PC-9 (cell line): ENCODE results near the gene ARHGEF26. TPM values are rescaled to one million over a fixed set of nuclear protein-coding genes. Genes with fewer than 3 reads are reported as not detected.

Source experiments
- BruUV-seq: library from RNA; stranded (reverse); fragments of 400-500 nt; replicated peaks from 2 replicates; lab custom pipeline; 2021; lab: Mats Ljungman, UMichigan
- CTCF ChIA-PET: fragments of 300-600 bp; sonication (Branson Sonifier 250); formaldehyde crosslinking; loops from one replicate; lab custom pipeline; 2022; ENCODE audit warnings: antibody characterized with exemption; lab: Charles Lee
- POLR2A ChIA-PET: fragments of 300-600 bp; sonication (Branson Sonifier 250); formaldehyde crosslinking; loops from one replicate; lab custom pipeline; 2022; ENCODE audit warnings: antibody characterized with exemption; ENCODE audit not compliant: unreplicated experiment; lab: Charles Lee
- DNase-seq, 2 experiments: peaks; one replicate each; pipeline versions ENCODE4 v3.0.0 to v3.0.0-alpha.2; 2015 to 2022; ENCODE audit warnings: mixed read lengths in 1 of 2
- H2AFZ ChIP-seq: fragments of 200-600 bp; sonication (generic); 2 replicates; pipeline ENCODE4 v1.8.1; 2017; ENCODE audit warnings: antibody characterized with exemption
- H3F3A ChIP-seq: fragments of 200-600 bp; sonication (generic); 2 replicates; pipeline ENCODE4 v1.8.1; 2017; ENCODE audit warnings: antibody characterized with exemption, mild to moderate bottlenecking, low read depth; ENCODE audit not compliant: insufficient read depth
- H3K27ac ChIP-seq: fragments of 200-600 bp; sonication (generic); 2 replicates; pipeline ENCODE4 v1.6.1; 2016; ENCODE audit warnings: mixed run types
- H3K27me3 ChIP-seq: fragments of 200-600 bp; sonication (generic); 2 replicates; pipeline ENCODE4 v1.6.1; 2016; ENCODE audit warnings: low read depth, mixed run types; ENCODE audit not compliant: insufficient read depth
- H3K36me3 ChIP-seq: fragments of 200-600 bp; sonication (generic); 2 replicates; pipeline ENCODE4 v1.6.1; 2016; ENCODE audit warnings: low read depth, mixed run types
- H3K4me1 ChIP-seq: fragments of 200-600 bp; sonication (generic); replicated peaks from 2 replicates; pipeline ENCODE4 v1.6.1; 2016; ENCODE audit warnings: mixed run types; ENCODE audit not compliant: insufficient read depth
- H3K4me2 ChIP-seq: fragments of 200-600 bp; sonication (generic); 2 replicates; pipeline ENCODE4 v1.6.1; 2017; ENCODE audit warnings: mixed run types
- H3K4me3 ChIP-seq: fragments of 200-600 bp; sonication (generic); 2 replicates; pipeline ENCODE4 v1.6.1; 2016; ENCODE audit warnings: mixed run types
- H3K79me2 ChIP-seq: fragments of 200-600 bp; sonication (generic); 2 replicates; pipeline ENCODE4 v1.6.1; 2017; ENCODE audit warnings: low read depth, mixed run types
- H3K9me2 ChIP-seq: fragments of 200-600 bp; sonication (generic); 2 replicates; pipeline ENCODE4 v1.8.1; 2017; ENCODE audit warnings: mild to moderate bottlenecking; ENCODE audit not compliant: insufficient read depth
- H3K9me3 ChIP-seq: fragments of 200-600 bp; sonication (generic); 2 replicates; pipeline ENCODE4 v1.8.1; 2016; ENCODE audit warnings: low read depth; ENCODE audit not compliant: insufficient read depth
- H4K20me1 ChIP-seq: fragments of 200-600 bp; sonication (generic); 2 replicates; pipeline ENCODE4 v1.8.1; 2017; ENCODE audit not compliant: insufficient read depth
- EZH2 ChIP-seq: fragments of 200-600 bp; sonication (generic); IDR thresholded peaks from 2 replicates; pipeline ENCODE4 v1.8.0; 2017; ENCODE audit warnings: antibody characterized with exemption, low read depth
- intact Hi-C: fragments of 100-400 bp; cut with micrococcal nuclease; formaldehyde crosslinking; loops from one replicate; pipeline ENCODE4 v1.10.0; 2022; ENCODE audit not compliant: unreplicated experiment
- total RNA-seq: library from RNA; stranded (reverse); gene quantifications from 2 replicates; pipeline ENCODE4 v1.2.3, GENCODE V29; 2021
- TF ChIP-seq, protein P1 (sequence below): fragments of 200-600 bp; sonication (generic); conservative IDR thresholded peaks from 2 replicates; pipeline ENCODE4 v1.6.1; 2017; ENCODE audit warnings: mixed run types, antibody characterized with exemption, mild to moderate bottlenecking, moderate library complexity

Gene ARHGEF26
- total RNA-seq, 1 experiment from 2014 or later, result 7.9 TPM

DNA sequence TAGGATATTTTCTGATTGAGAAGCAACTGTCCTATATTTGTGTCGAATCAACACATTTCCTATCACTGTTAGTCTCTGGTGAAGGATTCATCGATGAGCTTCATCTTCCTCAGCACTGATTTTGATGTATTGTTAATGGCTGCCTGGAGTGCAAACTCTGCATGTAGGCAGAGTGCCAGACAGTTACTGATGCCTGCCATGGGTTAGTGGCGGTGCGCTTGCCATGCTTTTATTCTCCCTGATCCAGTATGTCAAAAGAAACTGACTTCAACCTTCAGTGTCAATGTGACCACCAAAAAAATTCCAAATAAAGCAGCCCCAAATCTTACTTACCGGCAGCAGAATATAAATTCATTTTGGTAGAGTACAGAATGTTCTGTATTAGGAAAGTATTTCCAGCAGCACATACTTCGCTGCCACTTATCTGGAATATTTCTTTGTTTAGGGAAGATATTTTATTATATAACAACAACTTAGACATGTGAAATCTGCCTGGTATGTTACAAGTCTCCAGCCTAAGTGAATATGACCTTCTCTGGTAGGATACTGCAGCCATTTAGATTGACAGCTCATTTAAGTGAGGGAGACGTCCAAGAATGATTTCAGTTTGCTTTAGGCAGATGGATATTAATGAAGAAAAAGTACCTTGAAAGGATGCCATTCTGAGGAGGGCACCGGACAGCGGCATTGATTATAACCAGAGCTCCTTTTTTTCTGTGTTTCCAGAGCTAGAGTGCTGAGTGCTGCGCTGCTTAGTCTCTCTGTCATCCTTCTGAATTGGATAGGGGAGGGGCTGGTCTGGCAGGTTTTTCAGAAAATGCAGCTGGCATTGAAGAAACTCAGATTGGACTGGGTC lies 59.9 kb downstream of the ARHGEF26 start:
- Histone ChIP-seq H3K4me3 (no peak overlapping the region), H3K4me1 (peaks cover 7% of the 10 kb centered on the region; the same call in 1 of the 2 replicates), H3K4me2 (no peak overlapping the region), H4K20me1 (no peaks in the 10 kb centered on the region), H3K36me3 (no peaks in the 10 kb centered on the region), H3K9me3 (no peaks in the 10 kb centered on the region), H3K79me2 (no peaks in the 10 kb centered on the region), H3K9me2 (no peaks in the 10 kb centered on the region), H3F3A (no peaks in the 10 kb centered on the region), H3K27me3 (no peaks in the 10 kb centered on the region), H3K27ac (no peak overlapping the region), H2AFZ (no peak overlapping the region)
- CTCF ChIA-PET, result no interaction called here
- intact Hi-C loops, result loop anchor here (5.0 kb wide), 1 partner anchor 94 kb away; no protein-coding TSS in a partner anchor
- DNase-seq, result peak in 1 of 2 experiments; percentile 20
- TF ChIP-seq, protein P1, sequence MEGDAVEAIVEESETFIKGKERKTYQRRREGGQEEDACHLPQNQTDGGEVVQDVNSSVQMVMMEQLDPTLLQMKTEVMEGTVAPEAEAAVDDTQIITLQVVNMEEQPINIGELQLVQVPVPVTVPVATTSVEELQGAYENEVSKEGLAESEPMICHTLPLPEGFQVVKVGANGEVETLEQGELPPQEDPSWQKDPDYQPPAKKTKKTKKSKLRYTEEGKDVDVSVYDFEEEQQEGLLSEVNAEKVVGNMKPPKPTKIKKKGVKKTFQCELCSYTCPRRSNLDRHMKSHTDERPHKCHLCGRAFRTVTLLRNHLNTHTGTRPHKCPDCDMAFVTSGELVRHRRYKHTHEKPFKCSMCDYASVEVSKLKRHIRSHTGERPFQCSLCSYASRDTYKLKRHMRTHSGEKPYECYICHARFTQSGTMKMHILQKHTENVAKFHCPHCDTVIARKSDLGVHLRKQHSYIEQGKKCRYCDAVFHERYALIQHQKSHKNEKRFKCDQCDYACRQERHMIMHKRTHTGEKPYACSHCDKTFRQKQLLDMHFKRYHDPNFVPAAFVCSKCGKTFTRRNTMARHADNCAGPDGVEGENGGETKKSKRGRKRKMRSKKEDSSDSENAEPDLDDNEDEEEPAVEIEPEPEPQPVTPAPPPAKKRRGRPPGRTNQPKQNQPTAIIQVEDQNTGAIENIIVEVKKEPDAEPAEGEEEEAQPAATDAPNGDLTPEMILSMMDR, result no peak
- no peak for TF ChIP-seq EZH2
- BruUV-seq, result no TSS peak
- POLR2A ChIA-PET, result no interaction called here

DNA sequence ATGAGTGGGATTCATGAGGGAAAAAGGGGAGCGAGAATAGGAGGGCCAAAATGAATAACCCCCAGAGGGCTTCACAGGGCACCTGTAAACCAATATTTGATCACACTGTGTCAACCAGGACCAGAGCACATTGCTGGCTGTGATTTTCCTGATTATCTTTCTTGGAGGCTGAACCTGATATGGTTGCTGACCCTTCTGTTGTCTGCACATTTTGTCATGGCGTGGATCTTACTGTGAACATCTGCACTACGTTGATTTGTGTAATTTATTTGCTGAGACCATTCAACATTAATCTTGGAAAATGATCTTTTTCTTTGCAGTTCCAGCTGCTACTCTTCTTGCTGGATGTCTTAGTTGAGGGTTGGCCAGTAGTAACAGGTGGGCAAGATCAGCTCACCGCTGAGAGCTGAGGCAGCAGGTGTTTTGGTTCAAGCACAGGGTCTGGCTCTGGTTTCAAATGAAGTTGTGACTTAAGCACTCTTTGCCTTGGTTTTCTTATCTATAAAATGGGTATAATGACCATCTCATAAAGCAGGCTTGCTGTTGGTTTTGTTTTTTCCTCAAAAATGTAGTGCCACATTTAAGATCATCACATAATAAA lies 61.2 kb downstream of the ARHGEF26 start:
- H3K4me3 ChIP-seq, result no peak overlapping the region
- POLR2A ChIA-PET, result no interaction called here

DNA sequence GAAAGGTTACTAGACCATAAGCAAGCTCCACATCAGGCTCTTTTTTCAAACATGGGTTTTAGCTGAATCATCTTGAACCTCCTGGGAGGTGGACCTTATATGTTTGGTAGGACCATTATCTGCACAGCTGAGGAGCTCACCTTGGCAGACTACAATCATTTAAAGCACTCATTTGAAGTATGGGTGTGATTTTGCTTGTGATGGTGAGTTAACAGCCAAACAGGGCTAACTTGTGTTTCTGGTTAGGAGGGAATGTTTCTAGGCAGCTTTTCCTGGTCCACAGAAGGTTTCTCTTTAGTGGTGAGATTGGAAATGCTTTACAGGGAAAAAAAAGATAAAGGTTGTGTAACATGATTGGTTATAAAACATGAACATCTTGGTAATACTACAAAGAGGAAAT lies 61.8 kb downstream of the ARHGEF26 start:
- intact Hi-C loops, result loop anchor here (5.0 kb wide), 1 partner anchor 96 kb away; no protein-coding TSS in a partner anchor
- Histone ChIP-seq H2AFZ (no peak overlapping the region), H3K79me2 (no peaks in the 10 kb centered on the region), H3F3A (no peaks in the 10 kb centered on the region), H3K9me2 (no peaks in the 10 kb centered on the region), H3K27ac (no peak overlapping the region), H4K20me1 (no peaks in the 10 kb centered on the region), H3K4me3 (no peak overlapping the region), H3K4me2 (0 out of 2 replicates have a peak overlapping the region, but pooled peaks have one; percentile 18), H3K9me3 (no peaks in the 10 kb centered on the region), H3K4me1 (peaks cover 7% of the 10 kb centered on the region; the same call in 1 of the 2 replicates), H3K36me3 (no peaks in the 10 kb centered on the region), H3K27me3 (no peaks in the 10 kb centered on the region)
- no TSS peak for BruUV-seq
- ChIA-PET CTCF (no interaction called here), POLR2A (no interaction called here)
- DNase-seq, result peak in 1 of 2 experiments; percentile 62
- TF ChIP-seq, protein P1, result no peak
- TF ChIP-seq EZH2, result no peak

More for the DNA sequence above, 61.2 kb downstream of the ARHGEF26 start:
- 0 out of 2 replicates have a peak overlapping the region, but pooled peaks have one; percentile 18 for H3K4me2 ChIP-seq
- H3K27me3 ChIP-seq, result no peaks in the 10 kb centered on the region
- TF ChIP-seq EZH2, result no peak
- TF ChIP-seq, protein P1, result no peak
- DNase-seq, result no peak
- no peaks in the 10 kb centered on the region for H3K9me3 ChIP-seq
- H2AFZ ChIP-seq, result no peak overlapping the region
- H3K9me2 ChIP-seq, result no peaks in the 10 kb centered on the region
- no peaks in the 10 kb centered on the region for H4K20me1 ChIP-seq
- H3K36me3 ChIP-seq, result no peaks in the 10 kb centered on the region
- H3F3A ChIP-seq, result no peaks in the 10 kb centered on the region
- CTCF ChIA-PET, result no interaction called here
- peaks cover 7% of the 10 kb centered on the region; the same call in 1 of the 2 replicates for H3K4me1 ChIP-seq
- BruUV-seq, result no TSS peak
- H3K79me2 ChIP-seq, result no peaks in the 10 kb centered on the region
- intact Hi-C loops, result loop anchor here (5.0 kb wide), 1 partner anchor 95 kb away; no protein-coding TSS in a partner anchor
- H3K27ac ChIP-seq, result no peak overlapping the region
